ENCODE measurements around the gene PKNOX2. TPM values are rescaled to one million over a fixed set of nuclear protein-coding genes. Genes with fewer than 3 reads are reported as not detected.
"Not testable (repeated sequence)": the region's sequence is repeated elsewhere in the genome, so short reads cannot be mapped to it uniquely, and the experiment has no call there.

PKNOX2 gene
- total RNA-seq, 5 donors from 2014 or later (not counting 1 experiment from before 2014, with no cell fraction given): 0.55 TPM; not detected in 4

DNA sequence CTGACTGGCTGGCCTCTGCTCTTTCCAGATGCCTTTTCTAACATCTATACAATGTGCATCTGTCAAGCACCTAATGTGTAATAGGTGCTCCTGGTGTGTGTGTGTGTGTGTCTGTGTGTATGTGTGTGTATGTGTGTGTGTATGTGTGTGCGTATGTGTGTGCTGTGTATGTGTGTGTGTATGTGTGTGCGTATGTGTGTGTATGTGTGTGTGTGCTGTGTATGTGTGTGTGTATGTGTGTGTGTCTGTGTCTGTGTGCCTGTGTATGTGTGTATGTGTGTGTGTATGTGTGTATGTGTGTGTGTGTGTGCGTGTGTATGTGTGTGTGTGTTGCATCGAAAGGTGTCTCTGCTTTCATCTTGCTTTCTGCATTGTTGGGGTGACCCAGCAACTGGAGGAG is 57.9 kb downstream of the PKNOX2 start:
- H3K36me3 ChIP-seq (ENCODE audit: control insufficient read depth in 2 of 2, extremely low read depth in 1 of 2, insufficient read depth in 1 of 2, low read length in 1 of 2): no peaks in the 10 kb centered on the region
- ChIA-PET POLR2A (no interaction called here), CTCF (no interaction called here)
- H3K9me3 Mint-ChIP-seq: no peaks in the 10 kb centered on the region
- H3K4me3 ChIP-seq (ENCODE audit: control insufficient read depth in 1 of 2, extremely low read depth in 1 of 2, low read length in 1 of 2): no peak overlapping the region
- no peaks in the 10 kb centered on the region for H3K36me3 Mint-ChIP-seq
- no peak overlapping the region for H3K27ac ChIP-seq (ENCODE audit: low read length)
- DNase-seq (no peak), ATAC-seq (replicated peaks in 1 of 4) (no peak)
- peaks cover 16 to 20% of the 10 kb centered on the region in 2 donors for H3K27me3 Mint-ChIP-seq
- H3K4me1 Mint-ChIP-seq: no peaks in the 10 kb centered on the region
- H3K27me3 ChIP-seq (replicated peaks in 1 of 2; ENCODE audit: control insufficient read depth in 2 of 2, extremely low read depth in 1 of 2, insufficient read depth in 2 of 2, low read length in 1 of 2): peaks cover 0 to 16% of the 10 kb centered on the region in 2 experiments
- no peaks in the 10 kb centered on the region for H3K4me1 ChIP-seq (ENCODE audit: control insufficient read depth in 1 of 2, extremely low read depth in 1 of 2, insufficient read depth in 2 of 2, low read length in 2 of 2)
- WGBS (ENCODE audit: insufficient coverage): 83% methylated on average over 4 of the region's 4 CpGs
- no peaks in the 10 kb centered on the region for H3K9me3 ChIP-seq
- H3K27ac Mint-ChIP-seq: no peak overlapping the region
- H3K4me3 Mint-ChIP-seq: no peak overlapping the region

- H3K36me3 Mint-ChIP-seq; H3K4me1 ChIP-seq (ENCODE audit: control insufficient read depth in 1 of 2, extremely low read depth in 1 of 2, insufficient read depth in 2 of 2, low read length in 2 of 2); DNase-seq; H3K4me3 Mint-ChIP-seq; H3K9me3 ChIP-seq; H3K9me3 Mint-ChIP-seq; H3K36me3 ChIP-seq (ENCODE audit: control insufficient read depth in 2 of 2, extremely low read depth in 1 of 2, insufficient read depth in 1 of 2, low read length in 1 of 2); H3K27ac Mint-ChIP-seq; POLR2A ChIA-PET; H3K4me1 Mint-ChIP-seq; H3K4me3 ChIP-seq (ENCODE audit: control insufficient read depth in 1 of 2, extremely low read depth in 1 of 2, low read length in 1 of 2); H3K27ac ChIP-seq (ENCODE audit: low read length); CTCF ChIA-PET; ATAC-seq (replicated peaks in 1 of 4): not testable (repeated sequence)
- 100% methylated on average over 1 of the region's 6 CpGs for WGBS (ENCODE audit: insufficient coverage)
- peaks cover 13 to 21% of the 10 kb centered on the region in 2 donors for H3K27me3 Mint-ChIP-seq
- H3K27me3 ChIP-seq (replicated peaks in 1 of 2; ENCODE audit: control insufficient read depth in 2 of 2, extremely low read depth in 1 of 2, insufficient read depth in 2 of 2, low read length in 1 of 2): peaks cover 0 to 14% of the 10 kb centered on the region in 2 experiments
Measured at GRCh38 chr11:125223161-125223560, 58.6 kb downstream of the PKNOX2 start.

- Histone ChIP-seq H3K4me1 (ENCODE audit: control insufficient read depth in 1 of 2, extremely low read depth in 1 of 2, insufficient read depth in 2 of 2, low read length in 2 of 2) (no peaks in the 10 kb centered on the region), H3K27me3 (replicated peaks in 1 of 2; ENCODE audit: control insufficient read depth in 2 of 2, extremely low read depth in 1 of 2, insufficient read depth in 2 of 2, low read length in 1 of 2) (peaks cover 0 to 14% of the 10 kb centered on the region in 2 experiments), H3K36me3 (ENCODE audit: control insufficient read depth in 2 of 2, extremely low read depth in 1 of 2, insufficient read depth in 1 of 2, low read length in 1 of 2) (no peaks in the 10 kb centered on the region), H3K9me3 (no peaks in the 10 kb centered on the region), H3K27ac (ENCODE audit: low read length) (no peak overlapping the region), H3K4me3 (ENCODE audit: control insufficient read depth in 1 of 2, extremely low read depth in 1 of 2, low read length in 1 of 2) (no peak overlapping the region)
- Mint-ChIP-seq H3K36me3 (no peaks in the 10 kb centered on the region), H3K9me3 (no peaks in the 10 kb centered on the region), H3K4me1 (no peaks in the 10 kb centered on the region), H3K27ac (no peak overlapping the region), H3K27me3 (peaks cover 16 to 20% of the 10 kb centered on the region in 2 donors), H3K4me3 (no peak overlapping the region)
- CTCF ChIA-PET: no interaction called here
- no peak for ATAC-seq (replicated peaks in 1 of 4)
- no peak for DNase-seq
- POLR2A ChIA-PET: no interaction called here
- WGBS (ENCODE audit: insufficient coverage): 88% methylated on average over 10 of the region's 11 CpGs
Measured at GRCh38 chr11:125223901-125224361, 59.4 kb downstream of the PKNOX2 start.

DNA sequence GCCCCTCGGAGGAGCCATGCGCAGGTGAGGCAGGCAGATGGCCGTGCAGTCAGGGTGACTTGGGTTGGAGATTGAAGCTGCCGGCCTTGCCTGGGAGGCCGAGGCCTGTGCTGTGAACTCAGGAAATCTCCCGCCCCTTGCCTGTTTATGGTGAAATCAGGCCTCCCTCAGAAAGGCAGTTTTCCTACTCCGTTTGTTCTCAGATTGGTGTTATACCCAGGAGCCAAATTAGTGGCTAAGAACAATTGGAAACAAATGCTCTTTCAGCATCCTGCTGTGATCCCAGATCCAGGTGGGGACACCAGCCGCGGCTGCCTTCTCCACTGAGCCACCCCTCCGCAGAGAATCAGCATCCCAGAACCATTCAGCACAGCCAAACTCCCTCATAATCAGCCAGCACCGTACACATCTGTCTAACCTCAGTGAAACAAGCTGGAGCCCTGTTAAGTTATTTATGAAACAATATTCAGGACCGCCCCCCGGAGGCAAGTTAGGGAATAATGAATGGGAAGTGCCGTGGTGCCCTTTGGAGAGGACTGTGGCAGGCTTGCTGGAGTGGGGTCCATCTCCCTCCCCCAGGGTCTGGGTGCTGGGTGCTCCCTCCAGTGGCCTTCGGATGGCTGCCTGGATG is 60.0 kb downstream of the PKNOX2 start:
- H3K4me3 Mint-ChIP-seq: no peak overlapping the region
- CTCF ChIA-PET: no interaction called here
- 85% methylated on average over 13 of the region's 15 CpGs for WGBS (ENCODE audit: insufficient coverage)

GRCh38 chr11:125225401-125225800 is 60.9 kb downstream of the PKNOX2 start:
- H3K4me3 Mint-ChIP-seq: no peak overlapping the region
- ATAC-seq (replicated peaks in 1 of 4) (no peak), DNase-seq (no peak)
- Histone ChIP-seq H3K4me3 (ENCODE audit: control insufficient read depth in 1 of 2, extremely low read depth in 1 of 2, low read length in 1 of 2) (no peak overlapping the region), H3K27ac (ENCODE audit: low read length) (no peak overlapping the region), H3K9me3 (no peaks in the 10 kb centered on the region), H3K27me3 (replicated peaks in 1 of 2; ENCODE audit: control insufficient read depth in 2 of 2, extremely low read depth in 1 of 2, insufficient read depth in 2 of 2, low read length in 1 of 2) (peaks cover 0 to 18% of the 10 kb centered on the region in 2 experiments), H3K36me3 (ENCODE audit: control insufficient read depth in 2 of 2, extremely low read depth in 1 of 2, insufficient read depth in 1 of 2, low read length in 1 of 2) (no peaks in the 10 kb centered on the region), H3K4me1 (ENCODE audit: control insufficient read depth in 1 of 2, extremely low read depth in 1 of 2, insufficient read depth in 2 of 2, low read length in 2 of 2) (no peaks in the 10 kb centered on the region)
- WGBS (ENCODE audit: insufficient coverage): 79% methylated on average over 2 of the region's 2 CpGs
- peaks cover 17% of the 10 kb centered on the region in 2 donors for H3K27me3 Mint-ChIP-seq
- no peaks in the 10 kb centered on the region for H3K9me3 Mint-ChIP-seq
- no peaks in the 10 kb centered on the region for H3K4me1 Mint-ChIP-seq
- ChIA-PET CTCF (no interaction called here), POLR2A (no interaction called here)
- H3K36me3 Mint-ChIP-seq: no peaks in the 10 kb centered on the region
- no peak overlapping the region for H3K27ac Mint-ChIP-seq

More for the DNA sequence above, 60.0 kb downstream of the PKNOX2 start:
- Histone ChIP-seq H3K27me3 (replicated peaks in 1 of 2; ENCODE audit: control insufficient read depth in 2 of 2, extremely low read depth in 1 of 2, insufficient read depth in 2 of 2, low read length in 1 of 2) (peaks cover 0 to 14% of the 10 kb centered on the region in 2 experiments), H3K9me3 (no peaks in the 10 kb centered on the region), H3K4me1 (ENCODE audit: control insufficient read depth in 1 of 2, extremely low read depth in 1 of 2, insufficient read depth in 2 of 2, low read length in 2 of 2) (no peaks in the 10 kb centered on the region), H3K4me3 (ENCODE audit: control insufficient read depth in 1 of 2, extremely low read depth in 1 of 2, low read length in 1 of 2) (no peak overlapping the region), H3K27ac (ENCODE audit: low read length) (no peak overlapping the region), H3K36me3 (ENCODE audit: control insufficient read depth in 2 of 2, extremely low read depth in 1 of 2, insufficient read depth in 1 of 2, low read length in 1 of 2) (no peaks in the 10 kb centered on the region)
- no peak overlapping the region for H3K27ac Mint-ChIP-seq
- ATAC-seq (replicated peaks in 1 of 4) (no peak), DNase-seq (no peak)
- POLR2A ChIA-PET: no interaction called here
- peaks cover 20% of the 10 kb centered on the region in 2 donors for H3K27me3 Mint-ChIP-seq
- no peaks in the 10 kb centered on the region for H3K36me3 Mint-ChIP-seq
- H3K4me1 Mint-ChIP-seq: no peaks in the 10 kb centered on the region
- H3K9me3 Mint-ChIP-seq: no peaks in the 10 kb centered on the region

DNA sequence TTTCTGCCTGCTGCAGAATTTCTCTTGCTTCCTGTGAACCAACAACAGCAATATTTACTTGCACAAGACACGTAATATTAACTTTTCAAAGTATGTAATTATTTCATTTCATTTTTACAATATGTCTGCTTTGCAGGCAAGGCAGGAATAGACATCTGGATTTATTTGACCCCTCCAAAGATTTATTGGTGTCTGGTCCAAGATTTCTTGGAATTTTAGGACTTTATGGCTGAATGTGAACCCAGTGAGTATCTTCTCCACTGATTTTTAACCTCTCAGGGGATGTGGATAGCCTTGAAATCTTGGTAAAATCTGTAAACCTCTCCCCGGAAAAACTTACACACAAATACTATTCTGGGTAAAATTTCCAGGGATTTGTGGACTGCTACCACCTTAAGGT is 61.5 kb downstream of the PKNOX2 start:
- Mint-ChIP-seq H3K4me1 (no peaks in the 10 kb centered on the region), H3K9me3 (no peaks in the 10 kb centered on the region), H3K27ac (no peak overlapping the region), H3K4me3 (no peak overlapping the region), H3K27me3 (peaks cover 17% of the 10 kb centered on the region in 2 donors), H3K36me3 (no peaks in the 10 kb centered on the region)
- H3K4me3 ChIP-seq (ENCODE audit: control insufficient read depth in 1 of 2, extremely low read depth in 1 of 2, low read length in 1 of 2): no peak overlapping the region
- WGBS (ENCODE audit: insufficient coverage): no CpG with 5 or more reads among the region's 2 CpGs
- ChIA-PET CTCF (no interaction called here), POLR2A (no interaction called here)
- no peaks in the 10 kb centered on the region for H3K4me1 ChIP-seq (ENCODE audit: control insufficient read depth in 1 of 2, extremely low read depth in 1 of 2, insufficient read depth in 2 of 2, low read length in 2 of 2)
- H3K27ac ChIP-seq (ENCODE audit: low read length): no peak overlapping the region
- H3K36me3 ChIP-seq (ENCODE audit: control insufficient read depth in 2 of 2, extremely low read depth in 1 of 2, insufficient read depth in 1 of 2, low read length in 1 of 2): no peaks in the 10 kb centered on the region
- ATAC-seq (replicated peaks in 1 of 4): no peak
- no peaks in the 10 kb centered on the region for H3K9me3 ChIP-seq
- no peak for DNase-seq
- H3K27me3 ChIP-seq (replicated peaks in 1 of 2; ENCODE audit: control insufficient read depth in 2 of 2, extremely low read depth in 1 of 2, insufficient read depth in 2 of 2, low read length in 1 of 2): peaks cover 0 to 18% of the 10 kb centered on the region in 2 experiments

DNA sequence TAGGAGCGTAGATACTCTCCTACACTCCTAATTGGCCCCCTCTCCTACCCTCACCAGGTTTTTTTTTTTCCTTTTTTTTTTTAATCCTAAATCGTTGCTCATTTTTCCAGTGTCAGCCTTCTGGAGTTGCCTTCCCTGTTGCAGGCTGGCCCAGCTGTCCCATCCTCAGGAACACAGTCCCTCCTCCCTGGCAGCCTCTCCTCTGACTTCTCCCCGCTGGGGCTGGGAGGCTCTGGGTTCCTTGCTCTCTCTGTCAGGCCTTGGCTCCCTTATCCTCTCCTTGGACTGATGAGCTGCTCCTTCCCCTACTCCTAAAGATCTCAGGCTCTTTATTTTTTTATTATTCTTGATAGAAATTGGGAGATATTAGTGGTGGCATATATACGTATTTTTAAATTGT is 62.2 kb downstream of the PKNOX2 start:
- H3K36me3 Mint-ChIP-seq: no peaks in the 10 kb centered on the region
- 76% methylated on average over 2 of the region's 4 CpGs for WGBS (ENCODE audit: insufficient coverage)
- ChIA-PET POLR2A (no interaction called here), CTCF (no interaction called here)
- no peaks in the 10 kb centered on the region for H3K9me3 ChIP-seq
- no peaks in the 10 kb centered on the region for H3K36me3 ChIP-seq (ENCODE audit: control insufficient read depth in 2 of 2, extremely low read depth in 1 of 2, insufficient read depth in 1 of 2, low read length in 1 of 2)
- ATAC-seq (replicated peaks in 1 of 4): no peak
- H3K4me1 ChIP-seq (ENCODE audit: control insufficient read depth in 1 of 2, extremely low read depth in 1 of 2, insufficient read depth in 2 of 2, low read length in 2 of 2): no peaks in the 10 kb centered on the region
- H3K27ac Mint-ChIP-seq: no peak overlapping the region
- H3K4me3 ChIP-seq (ENCODE audit: control insufficient read depth in 1 of 2, extremely low read depth in 1 of 2, low read length in 1 of 2): no peak overlapping the region
- no peaks in the 10 kb centered on the region for H3K9me3 Mint-ChIP-seq
- no peak overlapping the region for H3K4me3 Mint-ChIP-seq
- H3K4me1 Mint-ChIP-seq: no peaks in the 10 kb centered on the region
- no peak overlapping the region for H3K27ac ChIP-seq (ENCODE audit: low read length)
- no peak for DNase-seq
- peaks cover 0 to 18% of the 10 kb centered on the region in 2 experiments for H3K27me3 ChIP-seq (replicated peaks in 1 of 2; ENCODE audit: control insufficient read depth in 2 of 2, extremely low read depth in 1 of 2, insufficient read depth in 2 of 2, low read length in 1 of 2)
- peaks cover 20 to 22% of the 10 kb centered on the region in 2 donors for H3K27me3 Mint-ChIP-seq
